Mammary epithelial cell (primary cell): ENCODE results near the gene DVL2.

Experiments
- CTCF ChIP-seq, 2 donors: IDR thresholded peaks in 1 of 2; conservative IDR thresholded peaks in 1 of 2; 2 replicates each; pipeline ENCODE4 v1.5.1; 2011 to 2012; ENCODE audit warnings: inconsistent platforms in 2 of 2, low read length in 2 of 2, mild to moderate bottlenecking in 2 of 2, control low read depth in 1 of 2, low read depth in 1 of 2; ENCODE audit not compliant: insufficient read depth in 1 of 2; ENCODE audit errors: extremely low read depth in 1 of 2
- EZH2 ChIP-seq: IDR thresholded peaks from 2 replicates; pipeline ENCODE4 v1.6.1; 2012; ENCODE audit warnings: low read length, inconsistent platforms, borderline replicate concordance

- TF ChIP-seq CTCF (conservative IDR thresholded peaks at IDR 0.05 in 1 of 2, IDR thresholded peaks at IDR 0.05 in 1 of 2; ENCODE audit: extremely low read depth in 1 of 2, insufficient read depth in 1 of 2, low read depth in 1 of 2, low read length in 2 of 2) (no peak), EZH2 (no peak)
Measured at GRCh38 chr17:7243453-7243729, 9.1 kb upstream of the DVL2 start.
